Muscle of leg (tissue), 11 donors: ENCODE results near the gene SHISA7. TPM values are rescaled to one million over a fixed set of nuclear protein-coding genes. Genes with fewer than 3 reads are reported as not detected.

Experiments used
- DNase-seq: peaks from one replicate; pipeline ENCODE4 v3.0.0; 2013
- H3K27ac ChIP-seq: one replicate; pipeline ENCODE4 v1.5.1; 2013; ENCODE audit warnings: mild to moderate bottlenecking, low read length, control low read depth
- H3K27me3 ChIP-seq: one replicate; pipeline ENCODE4 v1.6.1; 2013; ENCODE audit warnings: low read length; ENCODE audit not compliant: control insufficient read depth, insufficient read depth
- H3K36me3 ChIP-seq: one replicate; pipeline ENCODE4 v1.6.1; 2013; ENCODE audit warnings: low read length; ENCODE audit not compliant: control insufficient read depth, insufficient read depth
- H3K4me1 ChIP-seq: one replicate; pipeline ENCODE4 v1.6.1; 2013; ENCODE audit warnings: low read length; ENCODE audit not compliant: control insufficient read depth, insufficient read depth
- H3K4me3 ChIP-seq: one replicate; pipeline ENCODE4 v1.5.1; 2013; ENCODE audit warnings: low read length, control low read depth
- H3K9me3 ChIP-seq: replicated peaks from 2 replicates; pipeline ENCODE4 v1.6.1; 2013; ENCODE audit warnings: low read depth, low read length; ENCODE audit not compliant: control insufficient read depth
- WGBS: methylation state at CpG from one replicate; pipeline ENCODE4 v1.1.5; 2013; ENCODE audit warnings: missing lambda C conversion rate; ENCODE audit not compliant: insufficient coverage; 5-methylcytosine and 5-hydroxymethylcytosine counted together
- polyA plus RNA-seq, 8 donors: library from polyadenylated mRNA; unstranded; fragments of 120-200 nt; gene quantifications; one replicate each; pipeline versions ENCODE4 v1.2.1 to v1.2.3, GENCODE V29; 2013; ENCODE audit warnings: inconsistent platforms in 1 of 8, low replicate concordance in 1 of 8; ENCODE audit not compliant: insufficient read length in 8 of 8, insufficient read depth in 1 of 8
- total RNA-seq: library from RNA; stranded (reverse); fragments of 120-200 nt; gene quantifications from one replicate; pipeline ENCODE4 v1.2.4, GENCODE V29; 2013

The SHISA7 gene
- total and polyA plus RNA-seq, 9 donors: under 0.01 to 0.32 (median 0.16) TPM

DNA sequence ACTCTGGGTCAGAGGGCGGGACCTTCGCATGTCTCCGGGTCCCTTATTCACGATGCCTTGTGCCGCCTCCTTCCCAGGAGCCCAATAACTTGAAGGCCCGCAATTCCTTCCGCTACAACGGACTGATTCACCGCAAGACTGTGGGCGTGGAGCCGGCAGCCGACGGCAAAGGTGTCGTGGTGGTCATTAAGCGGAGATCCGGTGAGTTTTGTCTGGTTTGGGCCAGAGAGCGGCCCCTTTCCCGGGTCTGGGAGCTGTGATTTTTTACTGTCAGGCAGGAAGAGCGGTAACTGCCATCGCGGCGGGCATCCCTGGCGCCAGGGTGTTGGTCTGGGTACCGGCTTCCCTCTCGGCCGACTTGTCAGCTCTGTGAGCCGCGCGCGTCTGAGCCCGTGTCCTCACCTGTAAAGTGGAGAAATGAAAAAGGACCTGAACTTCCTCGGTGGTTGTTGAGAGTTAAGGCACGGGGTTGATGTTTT, 56.6 kb downstream of the SHISA7 start:
- Histone ChIP-seq H3K9me3 (no peaks in the 10 kb centered on the region), H3K4me3 (peak overlapping the region; percentile 98), H3K36me3 (peaks cover 49% of the 10 kb centered on the region), H3K27me3 (no peaks in the 10 kb centered on the region), H3K27ac (peak overlapping the region; percentile 90), H3K4me1 (peaks cover 51% of the 10 kb centered on the region)
- WGBS: 2% methylated on average over 33 of the region's 33 CpGs
- no peak for DNase-seq

DNA sequence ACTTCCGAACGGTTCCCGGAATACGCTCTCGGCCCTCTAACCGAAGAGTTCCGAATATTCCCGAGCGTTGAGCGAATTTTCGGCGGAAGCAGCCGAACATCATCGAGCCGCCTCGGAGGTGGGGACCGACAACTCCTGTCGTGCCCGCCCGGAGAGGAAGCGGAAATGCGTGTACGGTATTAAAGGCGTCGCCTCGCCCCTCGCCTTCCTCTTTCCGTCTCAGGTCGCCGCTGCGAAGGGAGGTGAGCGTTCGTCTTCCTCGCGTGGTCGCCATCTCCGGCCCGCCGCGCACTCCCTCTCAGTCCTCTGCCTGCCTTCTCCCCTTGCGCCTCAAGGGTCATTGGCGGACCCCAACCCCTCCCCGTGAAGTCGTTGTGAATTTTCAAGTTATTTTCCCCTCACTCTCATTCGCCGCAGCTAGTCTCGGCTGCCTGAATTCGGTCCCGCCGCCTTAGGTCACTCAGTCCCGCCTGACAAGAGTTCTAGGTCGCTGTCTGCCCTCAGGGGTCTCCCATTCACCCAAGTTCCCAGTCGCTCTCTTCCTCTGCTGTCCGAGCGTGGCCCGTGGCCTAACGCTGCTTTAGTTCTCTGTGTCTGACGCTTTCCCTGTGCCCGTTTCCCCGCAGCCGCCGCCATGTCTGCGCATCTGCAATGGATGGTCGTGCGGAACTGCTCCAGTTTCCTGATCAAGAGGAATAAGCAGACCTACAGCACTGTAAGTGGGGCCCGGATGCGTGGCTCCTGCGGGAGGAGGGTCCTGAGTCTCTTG, 57.2 kb downstream of the SHISA7 start, which contains the start of gene RPL28:
Gene RPL28, plus strand, starts transcription at position 209 of the 769 bp plus-strand sequence. Its CDS starts 426 bp downstream, at position 635.
- WGBS: under 1% methylated on average over 66 of the region's 68 CpGs

DNA sequence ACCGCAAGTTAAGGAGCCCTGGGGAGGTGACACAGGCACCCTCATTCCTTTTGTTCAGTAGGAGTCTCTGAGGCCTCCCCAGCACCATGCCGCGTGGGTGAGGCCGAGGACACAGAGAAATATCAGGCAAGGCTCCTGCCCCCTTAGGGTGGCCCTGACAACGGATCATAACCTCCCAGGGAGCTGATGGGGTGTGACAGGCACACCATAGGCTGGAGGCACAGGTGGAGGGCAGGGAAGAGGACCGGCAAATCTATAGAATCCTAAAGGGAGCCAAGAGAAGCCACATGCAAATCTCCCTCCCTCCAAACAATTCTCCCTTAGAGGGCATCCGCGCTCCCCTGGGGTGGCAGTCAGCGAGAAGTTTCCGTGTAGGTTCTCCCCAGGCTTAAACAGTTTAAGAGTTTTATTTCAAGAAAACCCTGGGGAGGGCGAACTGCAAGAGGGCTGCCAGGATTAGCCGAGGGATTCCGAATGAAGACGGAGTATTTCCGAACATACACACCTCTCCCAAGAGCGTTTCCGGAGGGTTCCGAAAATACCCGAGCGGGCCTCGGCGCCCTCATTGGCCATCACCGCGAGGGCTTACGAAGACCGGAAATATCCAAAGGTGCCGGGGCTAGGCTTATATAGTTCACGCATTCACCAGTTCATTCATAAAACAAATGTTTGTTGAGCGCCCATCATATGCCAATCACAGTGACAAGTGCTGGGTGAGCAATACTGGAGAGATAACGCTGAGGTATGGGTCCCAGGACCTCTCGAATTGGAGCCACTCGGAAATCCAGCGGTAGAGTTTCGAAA, 58.0 kb downstream of the SHISA7 start:
- no peaks in the 10 kb centered on the region for H3K9me3 ChIP-seq
- no peaks in the 10 kb centered on the region for H3K27me3 ChIP-seq
- peak overlapping the region; percentile 99 for H3K27ac ChIP-seq
- H3K36me3 ChIP-seq: peaks cover 37% of the 10 kb centered on the region
- 6% methylated on average over 20 of the region's 34 CpGs for WGBS
- DNase-seq: peak; percentile 99
- peak overlapping the region; percentile 98 for H3K4me3 ChIP-seq
- peaks cover 46% of the 10 kb centered on the region for H3K4me1 ChIP-seq

More for the DNA sequence above, 57.2 kb downstream of the SHISA7 start, which contains the start of gene RPL28:
- peak within 1 kb of the TSS; percentile 98 for H3K4me3 ChIP-seq
- peaks cover 47% of the 10 kb centered on the region for H3K4me1 ChIP-seq
- peak within 1 kb of the TSS; percentile 99 for H3K27ac ChIP-seq
- no peaks in the 10 kb centered on the region for H3K9me3 ChIP-seq
- DNase-seq: peak; percentile 99
- no peaks in the 10 kb centered on the region for H3K27me3 ChIP-seq
- peaks cover 43% of the 10 kb centered on the region for H3K36me3 ChIP-seq

DNA sequence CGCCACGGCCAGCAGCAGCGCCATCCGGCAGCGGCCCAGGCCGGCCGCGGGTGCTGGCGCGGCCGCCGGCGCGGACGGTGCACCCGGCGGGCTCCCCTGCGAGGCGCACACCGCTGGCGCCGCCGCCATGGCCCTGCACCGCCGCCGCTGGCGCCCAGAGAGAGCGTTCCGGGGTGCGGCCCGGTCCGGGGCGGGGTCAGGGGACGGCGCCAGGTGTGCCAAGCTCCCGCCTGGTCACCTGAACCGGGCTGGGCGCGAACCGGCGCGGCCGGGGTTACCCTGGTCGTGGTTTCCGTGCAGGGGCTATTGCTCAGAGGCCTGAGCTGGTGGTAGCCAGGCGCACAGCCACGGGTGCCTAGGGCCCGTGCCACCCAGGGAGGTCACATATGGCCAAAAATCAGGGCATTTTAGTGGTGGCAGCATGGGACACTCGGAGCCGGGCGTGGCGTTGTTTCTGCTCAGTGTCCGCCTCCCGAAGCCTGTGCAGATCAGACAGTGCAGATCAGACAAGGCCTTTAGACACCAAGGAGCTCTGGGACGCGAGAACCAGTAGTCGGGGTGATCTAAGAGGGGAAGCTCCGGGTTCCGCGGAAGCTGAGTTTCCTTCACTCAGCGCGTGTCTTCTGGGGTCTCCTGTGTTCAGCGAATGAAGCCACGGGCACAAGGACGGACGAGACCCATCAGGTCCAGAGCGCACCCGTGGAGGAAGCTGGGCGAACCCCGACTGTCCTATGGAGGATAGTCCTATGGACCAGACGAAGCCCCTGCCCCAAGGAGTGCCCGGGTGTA, 58.8 kb downstream of the SHISA7 start, which contains the start of gene TMEM238:
Gene TMEM238, minus strand, starts transcription at position 162 of the 789 bp plus-strand sequence. Its CDS starts 33 bp downstream, at position 129.
- H3K27me3 ChIP-seq: no peaks in the 10 kb centered on the region
- peaks cover 49% of the 10 kb centered on the region for H3K4me1 ChIP-seq
- H3K36me3 ChIP-seq: peaks cover 29% of the 10 kb centered on the region
- no peaks in the 10 kb centered on the region for H3K9me3 ChIP-seq
- WGBS: 20% methylated on average over 72 of the region's 72 CpGs
- peak within 1 kb of the TSS; percentile 98 for H3K4me3 ChIP-seq
- DNase-seq: no peak
- H3K27ac ChIP-seq: peak within 1 kb of the TSS; percentile 99

DNA sequence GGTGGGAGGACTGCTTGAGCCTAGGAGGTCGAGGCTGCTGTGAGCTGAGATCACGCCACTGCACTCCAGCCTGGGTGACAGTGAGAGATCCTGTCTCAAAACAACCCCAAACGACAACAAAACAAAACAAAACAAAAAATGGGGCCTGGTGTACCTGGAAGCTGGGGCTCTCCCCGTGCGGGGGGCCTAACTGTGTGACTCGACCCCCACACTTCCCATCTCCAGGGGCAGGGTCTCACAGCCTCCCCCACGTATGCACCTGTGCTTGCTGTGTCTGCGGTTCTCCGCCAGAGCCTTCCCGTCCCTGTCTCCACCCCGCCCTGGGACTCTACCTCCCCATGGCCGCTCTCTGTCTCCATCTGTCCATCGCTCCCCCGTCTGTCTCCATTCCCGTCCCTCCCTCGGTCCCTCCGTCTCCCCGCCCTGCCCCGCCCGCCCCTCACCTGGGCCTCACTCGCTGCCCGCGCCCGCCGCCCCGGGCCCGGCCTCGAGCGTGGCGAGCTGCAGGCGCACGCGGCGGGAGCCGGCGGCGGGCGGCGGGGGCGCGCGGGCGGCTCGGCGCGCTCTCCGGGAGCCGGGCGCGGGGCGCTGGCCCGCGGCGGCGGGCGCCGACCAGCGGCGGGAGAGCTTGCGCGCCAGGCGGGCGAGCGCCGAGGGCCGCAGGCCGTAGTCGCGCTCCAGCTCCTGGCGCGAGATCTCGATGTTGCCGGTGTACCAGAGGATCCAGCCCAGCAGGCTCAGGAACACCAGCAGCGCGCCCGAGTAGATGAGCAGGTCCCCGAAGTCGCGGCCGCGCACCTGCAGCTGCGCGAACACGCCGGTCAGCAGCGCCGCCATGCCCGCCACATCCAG, 59.6 kb downstream of the SHISA7 start:
- peak; percentile 72 for DNase-seq
- H3K27ac ChIP-seq: peak overlapping the region; percentile 3

DNA sequence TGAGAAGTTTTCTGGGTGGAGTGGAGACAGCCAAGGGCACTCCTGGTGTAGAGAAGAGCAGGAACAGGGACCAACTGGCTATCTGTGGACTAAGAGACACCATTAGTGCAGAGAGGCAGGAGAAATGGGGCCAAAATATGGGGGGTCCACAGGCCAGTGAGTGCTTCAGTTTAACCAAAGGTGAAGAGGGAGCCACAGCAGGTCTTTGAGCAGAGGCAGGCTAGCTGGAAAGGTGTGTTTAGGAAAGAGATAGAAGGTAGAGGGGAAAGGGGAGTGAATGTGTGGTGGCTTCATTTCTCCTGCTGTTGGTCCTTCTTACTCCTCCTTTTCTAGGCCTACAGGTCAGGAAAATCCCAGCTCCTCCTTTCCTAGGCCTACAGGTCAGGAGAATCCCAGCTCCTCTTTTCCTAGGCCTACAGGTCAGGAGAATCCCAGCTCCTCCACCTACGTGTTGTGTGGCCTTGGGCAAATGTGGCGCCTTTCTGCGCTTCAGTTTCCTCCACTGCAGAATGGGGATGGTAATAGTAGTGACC, 60.5 kb downstream of the SHISA7 start:
- Histone ChIP-seq H3K4me3 (no peak overlapping the region), H3K27me3 (peaks cover 10% of the 10 kb centered on the region), H3K36me3 (peaks cover 12% of the 10 kb centered on the region), H3K4me1 (peaks cover 48% of the 10 kb centered on the region), H3K9me3 (no peaks in the 10 kb centered on the region), H3K27ac (no peak overlapping the region)
- DNase-seq: no peak
- WGBS: no CpG with 5 or more reads among the region's 3 CpGs

More for the DNA sequence above, 59.6 kb downstream of the SHISA7 start:
- peaks cover 2% of the 10 kb centered on the region for H3K27me3 ChIP-seq
- H3K36me3 ChIP-seq: peaks cover 21% of the 10 kb centered on the region
- WGBS: 1% methylated on average over 82 of the region's 88 CpGs
- H3K4me3 ChIP-seq: peak overlapping the region; percentile 38
- H3K4me1 ChIP-seq: peaks cover 51% of the 10 kb centered on the region
- H3K9me3 ChIP-seq: no peaks in the 10 kb centered on the region

DNA sequence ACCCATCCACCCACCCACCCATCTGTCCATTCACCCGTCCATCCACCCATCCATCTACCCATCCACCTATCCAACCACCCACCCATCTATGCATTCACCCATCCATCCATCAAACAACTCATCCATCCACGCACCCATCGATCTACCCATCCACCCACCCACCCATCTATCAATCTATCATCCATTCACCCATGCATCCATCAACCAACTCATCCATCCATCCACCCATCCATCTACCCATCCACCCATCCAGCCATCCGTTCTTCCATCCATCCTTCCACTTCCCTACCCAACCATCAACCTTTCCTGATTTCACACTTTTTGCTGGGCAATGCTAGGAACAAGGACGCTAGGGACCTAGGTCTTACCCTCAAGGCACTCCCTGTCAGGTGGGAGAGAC, 61.1 kb downstream of the SHISA7 start:
- peaks cover 12% of the 10 kb centered on the region for H3K27me3 ChIP-seq
- H3K4me3 ChIP-seq: no peak overlapping the region
- no peak overlapping the region for H3K27ac ChIP-seq
- peaks cover 47% of the 10 kb centered on the region for H3K4me1 ChIP-seq
- DNase-seq: no peak
- peaks cover 6% of the 10 kb centered on the region for H3K36me3 ChIP-seq
- H3K9me3 ChIP-seq: no peaks in the 10 kb centered on the region
- WGBS: 97% methylated on average over 5 of the region's 5 CpGs

DNA sequence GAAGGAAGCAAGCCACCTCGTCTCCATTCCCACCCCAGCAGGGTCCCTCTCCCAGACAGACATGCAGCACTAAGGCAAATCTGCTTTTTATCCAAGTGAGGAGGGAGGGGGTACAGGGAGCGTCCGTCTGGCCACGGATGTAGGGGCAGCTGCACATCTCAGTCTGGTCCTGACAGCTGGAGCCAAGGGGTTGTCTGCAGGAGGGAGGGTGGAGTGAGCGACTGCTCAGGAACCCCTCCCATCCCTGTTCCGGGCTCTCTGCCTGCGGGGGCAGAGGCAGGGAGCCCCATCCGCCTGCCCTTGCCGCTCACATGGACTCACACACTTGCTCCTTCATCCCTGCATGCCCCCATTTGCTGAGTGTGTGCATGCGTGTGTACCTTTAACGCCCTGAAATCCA, 63.9 kb downstream of the SHISA7 start:
- no peaks in the 10 kb centered on the region for H3K9me3 ChIP-seq
- H3K36me3 ChIP-seq: no peaks in the 10 kb centered on the region
- H3K27ac ChIP-seq: no peak overlapping the region
- H3K4me3 ChIP-seq: no peak overlapping the region
- H3K4me1 ChIP-seq: peaks cover 39% of the 10 kb centered on the region
- WGBS: 56% methylated on average over 3 of the region's 11 CpGs
- DNase-seq: peak; percentile 87
- peaks cover 32% of the 10 kb centered on the region for H3K27me3 ChIP-seq
